ENCODE data around the gene KANK4. TPM values are rescaled to one million over a fixed set of nuclear protein-coding genes. Genes with fewer than 3 reads are reported as not detected.

KANK4 gene
- total and polyA plus RNA-seq, 2 of the 4 experiments (the other 2 are of a cell fraction), result not detected

GRCh38 chr1:62271134-62271533 is 48.1 kb downstream of the KANK4 start:
- TF ChIP-seq USF2 (IDR thresholded peaks at IDR 0.05; ENCODE audit: low read depth, low read length), result no peak
- no peak for TF ChIP-seq NFE2L2 (IDR thresholded peaks at IDR 0.05; ENCODE audit: low read depth, low read length)
- no peak for TF ChIP-seq SMC3 (IDR thresholded peaks at IDR 0.05; ENCODE audit: low read depth, low read length)
- no peak for TF ChIP-seq ELK1 (IDR thresholded peaks at IDR 0.05; ENCODE audit: borderline replicate concordance, low read depth, low read length)
- TF ChIP-seq CEBPB (IDR thresholded peaks at IDR 0.05; ENCODE audit: low read depth, low read length), result no peak
- no peak for TF ChIP-seq BHLHE40 (IDR thresholded peaks at IDR 0.05; ENCODE audit: low read depth, low read length)
- TF ChIP-seq CHD1 (IDR thresholded peaks at IDR 0.05; ENCODE audit: low read depth, low read length), result no peak
- TF ChIP-seq MAFK (IDR thresholded peaks at IDR 0.05; ENCODE audit: low read depth, low read length), result no peak
- no peak for TF ChIP-seq FOS (IDR thresholded peaks at IDR 0.05; ENCODE audit: low read depth, low read length)
- no peak overlapping the region for H3K14ac ChIP-seq (replicated peaks; ENCODE audit: low read depth, low read length)
- no peak for ATAC-seq (ENCODE audit: low read depth)
- no peaks in the 10 kb centered on the region for H4K20me1 ChIP-seq (ENCODE audit: insufficient read depth, low read length)
- H2AFZ ChIP-seq (replicated peaks; ENCODE audit: low read length, poor library complexity), result no peak overlapping the region
- H3K79me1 ChIP-seq (ENCODE audit: low read depth in 1 of 2, low read length in 2 of 2), result no peaks in the 10 kb centered on the region
- BruUV-seq (replicated peaks), result no TSS peak
- no peak overlapping the region for H2BK5ac ChIP-seq (ENCODE audit: low read depth, low read length, poor library complexity, severe bottlenecking)
- no peak overlapping the region for H2AK9ac ChIP-seq (replicated peaks; ENCODE audit: low read depth, low read length, poor library complexity)
- H2BK20ac ChIP-seq (ENCODE audit: low read depth, low read length), result no peak overlapping the region
- in situ Hi-C loops (cut with MboI; ENCODE audit: low sequenced_read_pairs), result no loop called here
- intact Hi-C loops (cut with micrococcal nuclease), result no loop called here
- H3K23ac ChIP-seq (ENCODE audit: low read depth, low read length), result no peak overlapping the region
- no peak for DNase-seq
- H2AK5ac ChIP-seq (ENCODE audit: low read depth, low read length), result no peak overlapping the region
- CTCF ChIA-PET, result no interaction called here
- H4K5ac ChIP-seq (ENCODE audit: low read depth, low read length), result no peak overlapping the region
- H3K18ac ChIP-seq (ENCODE audit: low read depth, low read length), result no peak overlapping the region
- dilution Hi-C loops (cut with HindIII; ENCODE audit: low sequenced_read_pairs, unreplicated experiment), result no loop called here
- H4K91ac ChIP-seq (ENCODE audit: insufficient read depth, low read depth, low read length), result no peak overlapping the region
- no CpG with 5 or more reads among the region's 7 CpGs for WGBS, 2 experiments (ENCODE audit: extremely low coverage in 2 of 2, insufficient read length in 1 of 2)
- no peak overlapping the region for H3K4me3 ChIP-seq (ENCODE audit: insufficient read depth, low read depth, low read length)
- no peak overlapping the region for H3K4ac ChIP-seq (ENCODE audit: low read depth, low read length)
- H3K27ac ChIP-seq (ENCODE audit: insufficient read depth, low read length), result no peak overlapping the region
- H3K9ac ChIP-seq (ENCODE audit: low read depth, low read length), result no peak overlapping the region
- no peaks in the 10 kb centered on the region for H3K27me3 ChIP-seq (ENCODE audit: control insufficient read depth, insufficient read depth, low read length)
- H4K8ac ChIP-seq (ENCODE audit: low read depth in 2 of 2, low read length in 2 of 2), result no peak overlapping the region
- H3K36me3 ChIP-seq (ENCODE audit: control insufficient read depth, insufficient read depth, low read length), result no peaks in the 10 kb centered on the region
- no peak overlapping the region for H2BK120ac ChIP-seq (ENCODE audit: low read depth, low read length)
- POLR2A ChIA-PET (ENCODE audit: unreplicated experiment), result no interaction called here
- no peaks in the 10 kb centered on the region for H3K4me1 ChIP-seq (ENCODE audit: control insufficient read depth, insufficient read depth, low read length)
- no peaks in the 10 kb centered on the region for H3K9me1 ChIP-seq (ENCODE audit: insufficient read depth, low read length)
- H2BK15ac ChIP-seq (ENCODE audit: low read depth, low read length), result no peak overlapping the region
- no peak overlapping the region for H3K4me2 ChIP-seq (ENCODE audit: low read depth, low read length)
- H3K56ac ChIP-seq (ENCODE audit: extremely low read depth, insufficient read depth, low read length), result no peak overlapping the region
- H3K9me3 ChIP-seq (ENCODE audit: control insufficient read depth, insufficient read depth, low read length), result peaks cover 6% of the 10 kb centered on the region

Measured in IMR-90 (cell line).